HG03457 (cell line): ENCODE data around the gene CTF1.
A peak's percentile ranks its signal among the peaks of the same experiment; 100 is the strongest.
"Not testable (repeated sequence)": the region's sequence is repeated elsewhere in the genome, so short reads cannot be mapped to it uniquely, and the experiment has no call there.

Experiments
- ATAC-seq: cut with Tn5 transposase; IDR thresholded peaks from one replicate; pipeline ENCODE4 v1.9.1; 2021; ENCODE audit warnings: moderate number of reproducible peaks; ENCODE audit not compliant: unreplicated experiment

Gene CTF1

DNA sequence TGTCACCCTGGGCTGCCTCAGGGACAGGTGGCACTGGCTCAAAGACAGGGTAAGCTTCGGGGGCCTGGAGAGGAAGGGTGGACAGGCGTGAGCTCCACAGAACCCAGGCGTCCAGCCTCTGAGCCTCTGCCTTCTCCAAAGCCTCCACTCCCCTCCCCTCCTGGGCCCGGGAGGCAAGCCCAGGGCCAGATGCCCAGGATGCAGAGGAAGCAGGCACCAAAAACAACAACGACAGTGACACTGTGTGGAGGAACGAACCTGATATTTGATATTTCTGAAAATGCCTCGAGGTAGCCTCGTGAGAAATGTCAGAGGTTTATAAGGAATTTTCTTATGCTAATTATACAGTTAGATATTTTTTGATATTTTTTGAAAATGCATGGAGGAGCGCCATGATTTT lies 8.5 kb upstream of the CTF1 start:
- ATAC-seq = no peak

DNA sequence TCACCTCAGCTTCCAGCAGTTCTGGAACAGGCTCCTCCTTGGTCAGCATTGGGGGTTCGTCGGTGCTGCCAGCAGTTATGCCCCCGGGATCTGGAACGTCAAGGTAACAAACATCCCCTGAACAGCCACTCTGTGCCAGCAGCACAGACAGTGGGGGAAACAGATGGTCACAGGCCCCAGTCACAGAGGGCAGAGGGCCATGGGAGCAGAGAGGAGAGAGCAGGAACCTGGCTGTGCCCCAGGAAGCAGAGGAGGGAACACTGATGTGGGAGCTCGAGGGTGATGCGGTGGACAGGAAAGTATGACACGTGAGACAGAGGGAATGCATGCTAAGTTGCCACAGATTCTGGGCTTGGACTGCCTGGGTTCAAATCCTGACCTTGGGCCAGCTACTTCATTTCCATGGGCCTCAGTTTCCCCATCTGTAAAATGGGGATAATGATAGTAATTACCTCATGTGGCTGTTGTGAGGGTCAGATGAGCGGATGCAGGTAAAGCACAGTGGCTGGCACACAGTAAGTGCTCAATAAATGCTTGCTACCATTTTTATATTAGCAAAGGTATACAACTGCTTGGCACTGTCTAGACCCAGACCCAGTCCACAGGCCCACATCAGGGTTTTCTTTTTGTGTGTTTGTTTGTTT lies 7.4 kb upstream of the CTF1 start:
- no peak for ATAC-seq

DNA sequence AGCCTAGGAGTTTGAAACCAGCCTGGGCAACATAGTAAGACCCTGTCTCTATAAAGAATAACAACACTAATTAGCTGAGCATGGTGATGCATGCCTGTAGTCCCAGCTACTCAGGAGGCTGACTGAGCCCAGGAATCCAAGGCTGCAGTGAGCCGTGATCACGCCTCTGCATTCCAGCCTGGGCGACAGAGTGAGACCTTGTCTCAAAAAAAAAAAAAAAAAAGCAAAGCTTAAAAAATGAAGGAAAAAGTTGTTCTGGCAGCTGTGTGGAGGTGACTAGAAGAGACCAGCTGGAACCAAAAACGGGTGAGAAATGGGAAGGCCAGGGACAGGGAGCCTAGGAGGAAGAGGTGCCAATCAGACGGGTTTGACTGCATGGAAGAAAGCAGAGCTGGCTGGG lies 6.7 kb upstream of the CTF1 start:
- no peak for ATAC-seq

DNA sequence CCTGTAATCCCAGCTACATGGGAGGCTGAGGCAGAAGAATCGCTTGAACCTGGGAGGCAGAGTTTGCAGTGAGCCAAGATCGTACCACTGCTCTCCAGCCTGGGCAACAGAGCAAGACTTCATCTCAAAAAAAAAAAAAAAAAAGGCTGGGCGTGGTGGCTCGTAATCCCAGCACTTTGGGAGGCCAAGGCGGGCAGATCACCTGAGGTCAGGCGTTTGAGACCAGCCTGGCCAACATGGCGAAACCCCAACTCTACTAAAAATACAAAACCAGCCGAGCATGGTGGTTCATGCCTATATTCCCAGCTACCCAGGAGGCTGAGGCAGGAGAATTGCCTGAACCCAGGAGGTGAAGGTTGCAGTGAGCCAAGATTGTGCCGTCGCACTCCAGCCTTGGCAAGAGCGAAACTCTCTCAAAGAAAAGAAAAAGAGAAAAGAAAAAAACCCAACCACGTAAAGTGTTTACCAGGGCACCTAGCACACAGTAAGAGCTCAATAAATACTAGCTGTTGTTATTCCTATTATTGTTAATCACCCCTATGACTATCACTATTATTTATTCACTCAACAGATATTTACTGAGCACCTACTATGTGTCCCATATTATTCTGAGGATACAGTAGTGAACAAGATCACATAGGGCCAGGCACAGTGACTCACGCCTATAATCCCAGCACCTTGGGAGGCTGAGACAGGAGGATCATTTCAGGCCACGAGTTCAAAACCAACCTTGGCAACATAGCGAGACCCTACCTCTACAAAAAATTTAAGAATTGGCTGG lies 5.2 kb upstream of the CTF1 start:
- not testable (repeated sequence) for ATAC-seq

DNA sequence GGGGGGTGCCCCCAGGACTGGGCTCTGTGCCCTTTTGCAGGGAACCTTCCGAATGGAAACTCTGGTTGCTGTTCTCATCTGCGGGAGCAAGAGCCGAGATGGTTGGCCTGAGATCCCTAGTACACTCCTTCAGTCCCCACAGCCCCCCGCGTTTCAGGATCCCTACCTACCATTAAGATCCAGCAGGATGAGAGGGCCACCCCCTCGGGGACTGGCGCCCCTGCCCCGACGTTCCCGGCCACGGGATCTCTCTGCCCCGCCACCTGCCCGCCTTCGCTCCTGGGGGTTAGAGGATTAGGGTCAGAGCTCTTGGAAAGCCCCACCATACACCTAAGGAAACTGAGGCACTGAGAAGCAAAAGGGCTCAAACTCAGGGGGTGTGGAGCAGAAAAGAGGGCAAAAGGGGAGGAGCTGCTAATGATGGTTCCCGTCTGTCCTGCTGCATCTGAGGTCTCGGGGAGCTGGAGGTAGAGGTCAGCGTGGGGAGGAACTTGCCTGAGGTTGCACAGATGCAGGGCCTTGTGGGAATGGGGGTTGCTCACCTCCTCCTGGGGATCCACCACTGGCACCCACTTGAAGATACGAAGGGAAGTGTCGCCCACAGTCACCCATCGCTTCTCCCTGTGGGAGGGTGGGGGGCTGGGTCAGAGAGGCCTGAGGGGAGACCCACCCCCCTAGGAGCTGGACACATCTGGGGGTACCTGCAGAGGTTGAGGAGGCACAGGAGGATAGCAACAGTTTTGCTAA lies 3.6 kb upstream of the CTF1 start:
- ATAC-seq = no peak

DNA sequence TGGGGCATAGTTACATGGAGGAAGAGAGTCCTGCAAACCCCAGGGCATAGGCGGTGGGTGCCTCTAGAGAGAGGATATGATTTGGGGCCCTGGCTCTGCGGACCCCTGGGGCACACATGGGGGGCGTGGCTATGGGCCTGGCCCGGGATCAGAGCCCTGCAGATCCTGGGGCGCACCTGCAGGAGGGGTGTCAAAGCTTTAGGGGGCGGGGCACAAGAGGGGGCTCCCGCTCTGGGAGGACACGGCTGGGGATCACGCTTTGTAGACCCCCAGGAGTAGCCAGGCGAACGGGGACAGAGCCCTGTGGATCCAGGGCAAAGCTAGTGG lies 3.0 kb upstream of the CTF1 start:
- ATAC-seq = no peak

DNA sequence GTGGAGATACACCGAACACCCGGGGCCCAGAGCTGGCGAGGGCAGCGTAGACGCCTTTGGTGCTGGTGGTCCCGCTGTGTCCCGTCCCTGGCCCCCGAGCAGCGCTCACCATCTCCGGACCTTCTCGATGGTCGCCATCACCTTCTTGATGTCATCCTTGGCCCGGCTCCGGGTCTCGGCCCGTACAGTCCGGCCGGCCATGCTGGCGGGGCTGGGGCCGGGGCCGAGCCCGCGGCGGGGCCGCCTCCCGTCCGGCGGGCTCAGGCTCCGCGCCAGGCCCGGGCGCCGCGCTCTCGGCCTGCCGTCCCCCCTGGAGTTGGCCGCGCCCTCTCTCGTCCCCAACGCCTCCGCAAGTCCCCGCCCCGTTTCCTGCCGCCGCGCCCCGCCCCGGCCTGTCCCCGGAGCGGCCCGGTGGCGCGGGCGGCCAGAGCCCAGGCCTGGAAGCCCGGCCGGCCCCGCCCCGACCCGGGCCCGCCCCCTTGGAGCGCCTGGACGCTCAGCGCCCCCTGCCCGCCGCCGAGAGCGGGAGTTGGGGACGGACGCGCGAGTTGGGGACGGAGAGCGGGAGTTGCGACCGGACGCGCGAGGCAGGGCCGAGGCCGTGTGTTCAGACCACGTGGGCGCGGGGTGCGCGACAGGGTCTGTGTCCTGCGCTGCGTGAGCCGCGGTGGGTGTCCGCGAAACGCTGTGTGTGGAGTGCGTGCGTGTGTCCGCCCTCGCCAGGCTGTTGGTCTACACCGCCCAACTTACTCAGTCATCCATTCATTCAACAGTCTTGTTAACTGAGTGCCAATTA lies 2.5 kb upstream of the CTF1 start, which contains the start of gene BCL7C:
TSS of gene BCL7C (minus strand) at position 334 of the 796 bp plus-strand sequence. CDS start at position 201, 133 bp downstream.
- peak; percentile 42 for ATAC-seq

DNA sequence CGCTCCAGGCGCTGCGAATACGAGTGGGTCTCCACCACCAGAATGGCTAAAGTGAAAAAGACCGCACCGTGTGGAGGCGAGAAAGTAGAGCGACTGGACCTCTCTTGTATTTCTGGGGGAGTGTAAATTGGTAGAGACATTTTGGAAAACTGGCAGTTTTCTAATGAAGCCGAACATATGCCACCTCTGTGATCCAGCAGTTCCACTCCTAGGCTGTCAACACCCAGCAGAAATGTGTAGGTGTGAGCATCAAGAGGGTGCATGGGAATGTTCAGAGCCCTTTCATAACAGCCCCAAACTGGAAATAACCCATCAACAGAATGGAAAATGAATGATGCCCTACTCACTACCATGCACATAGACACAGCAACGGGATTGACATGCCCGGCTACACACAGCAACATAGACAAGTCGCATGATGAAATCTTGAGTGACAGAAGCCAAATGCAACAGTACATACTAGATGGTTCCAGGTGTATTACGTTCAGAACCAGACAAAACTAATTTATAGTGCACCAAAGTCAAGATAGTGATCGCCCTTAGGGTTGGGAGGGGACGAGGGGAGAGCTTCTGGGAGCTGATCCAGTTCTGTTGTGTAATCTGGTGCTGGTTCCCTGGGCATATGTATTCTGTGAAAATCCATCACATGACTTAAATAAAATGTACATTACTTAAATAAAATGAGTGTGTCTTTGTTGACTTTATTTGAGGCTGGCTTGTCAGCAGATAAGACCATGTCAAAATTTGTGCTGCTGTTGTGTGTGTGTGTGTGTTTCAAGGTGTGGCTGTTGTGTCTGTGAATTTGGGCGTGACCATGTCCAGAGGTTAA lies 1.7 kb upstream of the CTF1 start:
- ATAC-seq = no peak

DNA sequence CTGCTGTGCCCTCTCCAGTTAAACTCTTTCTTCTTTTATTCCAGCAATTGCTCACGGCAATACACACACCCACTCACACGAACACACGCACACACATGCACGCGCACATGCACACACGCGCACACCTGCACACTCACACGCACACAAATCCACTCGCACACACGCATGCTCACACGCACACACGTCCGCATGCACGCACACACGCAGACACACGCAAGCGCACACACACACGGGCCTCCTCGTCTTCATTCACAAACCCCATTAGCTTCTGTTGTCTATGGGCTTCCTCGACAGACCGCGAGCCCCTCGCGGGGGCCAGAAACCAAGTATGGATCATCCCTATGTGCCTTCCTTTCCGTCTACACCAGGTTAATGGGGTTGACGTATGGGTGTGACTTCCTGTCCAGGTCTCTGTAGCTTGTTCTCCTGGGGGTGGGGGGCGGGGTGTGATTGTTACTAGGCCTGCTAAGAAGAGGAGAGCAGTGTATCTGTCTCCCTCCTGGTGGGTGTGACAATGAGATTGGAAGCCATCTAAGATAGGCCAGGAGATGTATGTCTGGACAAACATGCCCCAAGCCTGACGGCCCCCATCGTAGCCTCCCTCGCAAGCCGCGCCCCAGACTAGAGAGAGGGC lies 670 bp upstream of the CTF1 start:
- ATAC-seq = no peak

DNA sequence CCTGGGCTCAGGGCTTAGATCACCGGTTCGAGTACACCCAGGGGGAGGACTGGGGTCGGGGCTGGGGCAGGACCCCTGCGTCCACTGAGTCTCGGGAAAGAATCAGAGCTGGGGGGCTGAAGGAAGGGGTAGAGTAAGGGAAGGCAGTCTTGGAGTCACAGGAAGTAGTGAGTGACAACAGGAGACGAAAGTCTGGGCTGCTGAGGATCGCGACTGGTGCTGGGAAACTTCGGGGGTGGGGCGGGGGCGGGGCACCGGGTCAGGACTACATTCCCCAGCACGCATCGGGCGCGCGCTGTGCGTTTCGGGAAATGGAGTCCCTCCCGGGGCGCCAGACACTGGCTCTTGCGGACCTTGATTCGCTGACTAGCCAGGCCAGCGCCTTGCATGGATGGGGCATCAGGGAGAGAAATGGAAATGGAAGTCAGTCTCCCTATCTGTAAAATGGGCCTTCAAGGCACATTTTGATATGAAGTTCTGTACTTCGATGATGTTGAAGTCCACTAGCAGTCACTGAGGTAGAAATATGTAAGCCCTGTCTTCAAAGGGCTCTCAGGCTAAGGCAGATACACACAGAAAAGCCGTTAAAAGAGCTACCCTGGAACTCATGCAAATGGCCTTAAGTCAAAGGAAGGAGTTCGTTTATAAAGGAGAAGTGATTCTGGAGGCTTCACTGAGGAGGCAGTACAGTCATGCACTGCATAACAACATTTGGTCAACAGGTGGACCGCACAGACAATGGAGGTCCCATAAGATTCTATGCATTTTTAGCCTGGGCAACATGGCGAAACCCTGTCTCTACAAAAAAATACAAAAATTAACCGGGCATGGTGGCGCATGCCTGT lies 697 bp downstream of the CTF1 start:
- no peak for ATAC-seq

DNA sequence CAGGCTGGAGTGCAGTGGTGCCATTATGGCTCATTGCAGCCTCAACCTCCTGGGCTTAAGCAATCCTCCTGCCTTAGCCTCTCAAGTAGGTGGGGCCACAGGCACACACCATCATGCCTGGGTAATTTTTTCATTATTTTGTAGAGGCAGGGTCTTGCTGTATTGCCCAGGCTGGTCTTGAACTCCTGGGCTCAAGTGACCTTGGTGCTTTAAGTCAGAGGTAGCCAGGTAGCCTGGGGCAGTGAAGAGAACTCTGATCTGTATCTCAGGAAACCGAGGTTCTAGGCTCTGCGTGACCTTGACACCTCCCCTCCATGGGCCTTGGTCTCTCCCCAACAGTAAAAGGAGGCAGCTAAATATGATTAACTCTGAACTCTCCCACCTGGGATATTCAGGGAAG lies 3.4 kb downstream of the CTF1 start:
- no peak for ATAC-seq

DNA sequence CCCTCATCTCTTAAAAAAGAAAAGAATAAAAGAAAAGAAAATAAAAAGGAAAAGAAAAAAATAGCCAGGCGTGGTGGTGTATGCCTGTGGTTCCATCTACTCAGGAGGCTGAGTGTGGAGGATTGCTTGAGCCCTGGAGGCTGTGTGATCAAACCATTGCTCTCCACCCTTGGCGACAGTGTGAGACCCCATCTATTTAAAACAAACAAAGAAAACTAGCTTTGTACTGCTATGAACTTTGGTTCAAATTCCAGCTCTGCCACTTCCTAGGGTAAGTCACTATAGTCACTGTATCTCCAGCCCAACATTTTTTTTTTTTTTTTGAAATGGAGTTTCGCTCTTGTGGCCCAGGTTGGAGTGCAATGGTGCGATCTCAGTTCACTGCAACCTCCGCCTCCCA lies 4.2 kb downstream of the CTF1 start:
- no peak for ATAC-seq

DNA sequence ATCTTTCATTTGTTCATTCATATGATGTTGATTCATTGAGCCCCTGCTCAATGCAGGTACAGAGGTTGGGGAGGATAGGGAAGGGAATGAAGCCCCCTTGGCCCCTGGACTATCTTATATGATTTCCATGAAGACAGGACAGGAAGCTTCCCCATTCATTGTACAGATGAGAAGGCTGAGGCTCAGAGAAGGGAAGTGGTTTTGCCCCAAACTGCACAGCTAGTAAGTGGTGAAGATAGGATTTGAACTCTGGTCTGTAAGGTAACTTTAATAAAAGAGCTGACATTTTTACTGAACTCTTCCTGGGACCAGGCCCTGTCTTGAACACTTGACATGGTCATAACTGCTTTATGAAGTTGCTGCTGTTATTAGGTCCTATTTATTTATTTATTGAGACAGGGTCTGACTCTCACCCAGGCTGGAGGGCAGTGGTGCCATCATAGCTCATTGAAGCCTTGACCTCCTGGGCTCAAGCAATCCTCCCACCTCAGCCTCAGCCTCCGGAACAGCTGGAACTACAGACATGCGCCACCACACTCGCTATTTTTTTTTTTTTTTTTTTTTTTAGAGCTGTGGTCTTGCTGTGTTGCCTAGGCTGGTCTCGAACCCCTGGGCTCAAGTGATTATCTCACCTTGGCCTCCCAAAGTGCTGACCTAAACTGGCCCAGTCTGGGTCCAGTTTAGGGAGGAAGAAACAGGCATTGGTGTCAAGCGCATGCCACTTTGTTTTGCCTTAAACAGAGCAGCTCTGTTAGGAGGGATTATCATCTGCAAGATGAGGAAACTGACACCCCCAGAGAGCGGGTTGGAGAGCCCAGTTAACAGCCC lies 5.0 kb downstream of the CTF1 start:
- no peak for ATAC-seq

DNA sequence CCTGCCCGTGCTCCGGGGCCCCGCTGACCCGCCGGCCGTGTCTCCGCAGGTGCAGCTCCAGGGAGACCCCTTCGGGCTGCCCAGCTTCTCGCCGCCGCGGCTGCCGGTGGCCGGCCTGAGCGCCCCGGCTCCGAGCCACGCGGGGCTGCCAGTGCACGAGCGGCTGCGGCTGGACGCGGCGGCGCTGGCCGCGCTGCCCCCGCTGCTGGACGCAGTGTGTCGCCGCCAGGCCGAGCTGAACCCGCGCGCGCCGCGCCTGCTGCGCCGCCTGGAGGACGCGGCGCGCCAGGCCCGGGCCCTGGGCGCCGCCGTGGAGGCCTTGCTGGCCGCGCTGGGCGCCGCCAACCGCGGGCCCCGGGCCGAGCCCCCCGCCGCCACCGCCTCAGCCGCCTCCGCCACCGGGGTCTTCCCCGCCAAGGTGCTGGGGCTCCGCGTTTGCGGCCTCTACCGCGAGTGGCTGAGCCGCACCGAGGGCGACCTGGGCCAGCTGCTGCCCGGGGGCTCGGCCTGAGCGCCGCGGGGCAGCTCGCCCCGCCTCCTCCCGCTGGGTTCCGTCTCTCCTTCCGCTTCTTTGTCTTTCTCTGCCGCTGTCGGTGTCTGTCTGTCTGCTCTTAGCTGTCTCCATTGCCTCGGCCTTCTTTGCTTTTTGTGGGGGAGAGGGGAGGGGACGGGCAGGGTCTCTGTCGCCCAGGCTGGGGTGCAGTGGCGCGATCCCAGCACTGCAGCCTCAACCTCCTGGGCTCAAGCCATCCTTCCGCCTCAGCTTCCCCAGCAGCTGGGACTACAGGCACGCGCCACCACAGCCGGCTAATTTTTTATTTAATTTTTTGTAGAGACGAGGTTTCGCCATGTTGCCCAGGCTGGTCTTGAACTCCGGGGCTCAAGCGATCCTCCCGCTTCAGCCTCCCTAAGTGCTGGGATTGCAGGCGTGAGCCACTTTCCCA lies 5.9 kb downstream of the CTF1 start:
- ATAC-seq = peak; percentile 63

DNA sequence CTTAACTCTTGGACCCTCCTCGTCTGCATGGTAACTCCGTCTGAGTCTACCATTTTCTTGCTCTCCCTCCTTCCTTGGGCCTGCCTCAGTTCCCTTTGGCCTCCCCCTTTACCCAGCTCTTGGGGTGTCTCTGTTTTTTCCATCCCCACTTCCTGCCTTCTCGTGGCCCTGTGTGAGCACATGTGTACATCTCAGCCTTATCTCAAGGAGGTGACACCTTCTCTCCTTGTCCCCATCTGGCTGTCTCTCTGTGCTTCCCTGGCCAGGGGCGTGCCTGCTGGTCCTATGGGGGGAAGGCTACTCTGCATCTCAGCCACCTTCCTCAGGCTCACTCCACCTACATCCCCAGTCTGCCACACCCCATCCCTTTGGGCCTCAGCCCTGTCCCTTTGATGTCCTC lies 6.6 kb downstream of the CTF1 start:
- ATAC-seq = no peak

DNA sequence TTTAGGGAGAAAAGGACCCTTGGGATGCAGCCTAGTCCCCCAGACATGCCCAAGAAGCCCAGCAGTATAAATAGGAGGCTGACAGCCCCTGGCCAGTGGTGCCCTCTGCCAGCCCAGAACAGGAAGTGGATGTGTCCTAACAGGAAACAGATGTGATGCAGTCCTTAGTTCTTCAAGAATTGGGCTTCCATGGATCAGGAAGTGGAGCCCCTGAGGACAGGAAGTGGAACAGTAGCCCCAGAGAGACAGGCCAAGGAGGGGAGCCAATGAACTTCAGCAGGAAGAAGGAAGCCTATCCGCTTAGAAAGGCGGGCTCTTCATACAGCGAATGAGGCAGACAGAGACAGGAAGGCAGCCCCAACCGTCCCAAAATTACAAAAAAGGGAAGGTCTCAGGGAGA lies 7.2 kb downstream of the CTF1 start:
- no peak for ATAC-seq
